Right renal pelvis (tissue), 4 donors: ENCODE data around the gene EMC9. TPM values are rescaled to one million over a fixed set of nuclear protein-coding genes. Genes with fewer than 3 reads are reported as not detected.

ENCODE experiments used
- DNase-seq, 4 donors: peaks; one replicate each; pipeline ENCODE4 v3.0.0-alpha.2; 2013; ENCODE audit warnings: low read depth in 4 of 4, low spot score in 3 of 4, missing footprints in 1 of 4
- polyA plus RNA-seq, 4 donors: library from polyadenylated mRNA; unstranded; fragments of 120-200 nt; gene quantifications; one replicate each; pipeline ENCODE4 v1.2.1, GENCODE V29; 2013; ENCODE audit not compliant: insufficient read length in 4 of 4

EMC9 gene
- polyA plus RNA-seq, 4 donors: 14.5 to 24.2 (median 18.9) TPM

DNA sequence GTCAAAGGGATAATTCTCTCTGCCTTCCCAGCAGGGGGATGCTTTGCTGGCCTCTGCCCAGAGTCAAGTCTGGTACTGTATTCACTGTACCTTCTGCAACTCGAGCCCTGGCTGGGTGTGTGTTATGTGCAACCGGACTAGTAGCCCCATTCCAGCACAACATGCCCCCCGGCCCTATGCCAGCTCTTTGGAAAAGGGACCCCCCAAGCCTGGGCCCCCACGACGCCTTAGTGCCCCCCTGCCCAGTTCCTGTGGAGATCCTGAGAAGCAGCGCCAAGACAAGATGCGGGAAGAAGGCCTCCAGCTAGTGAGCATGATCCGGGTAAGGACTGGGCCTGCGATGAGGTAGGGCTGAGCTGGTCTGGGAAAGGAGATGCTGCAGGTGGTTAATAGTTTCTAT is 9.2 kb upstream of the EMC9 start:
- no peak for DNase-seq

DNA sequence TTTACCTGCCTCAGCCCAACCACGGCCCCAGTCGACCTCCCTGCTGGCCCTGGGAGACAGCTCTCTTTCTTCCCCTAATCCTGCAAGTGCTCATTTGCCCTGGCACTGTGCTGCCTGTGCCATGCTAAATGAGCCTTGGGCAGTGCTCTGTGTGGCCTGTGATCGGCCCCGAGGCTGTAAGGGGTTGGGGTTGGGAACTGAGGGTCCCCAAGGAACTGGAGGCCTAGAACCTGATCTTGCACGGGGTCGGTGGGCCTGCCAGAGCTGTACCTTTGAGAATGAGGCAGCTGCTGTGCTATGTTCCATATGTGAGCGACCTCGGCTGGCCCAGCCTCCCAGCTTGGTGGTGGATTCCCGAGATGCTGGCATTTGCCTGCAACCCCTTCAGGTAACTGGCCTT is 8.7 kb upstream of the EMC9 start:
- DNase-seq: no peak

DNA sequence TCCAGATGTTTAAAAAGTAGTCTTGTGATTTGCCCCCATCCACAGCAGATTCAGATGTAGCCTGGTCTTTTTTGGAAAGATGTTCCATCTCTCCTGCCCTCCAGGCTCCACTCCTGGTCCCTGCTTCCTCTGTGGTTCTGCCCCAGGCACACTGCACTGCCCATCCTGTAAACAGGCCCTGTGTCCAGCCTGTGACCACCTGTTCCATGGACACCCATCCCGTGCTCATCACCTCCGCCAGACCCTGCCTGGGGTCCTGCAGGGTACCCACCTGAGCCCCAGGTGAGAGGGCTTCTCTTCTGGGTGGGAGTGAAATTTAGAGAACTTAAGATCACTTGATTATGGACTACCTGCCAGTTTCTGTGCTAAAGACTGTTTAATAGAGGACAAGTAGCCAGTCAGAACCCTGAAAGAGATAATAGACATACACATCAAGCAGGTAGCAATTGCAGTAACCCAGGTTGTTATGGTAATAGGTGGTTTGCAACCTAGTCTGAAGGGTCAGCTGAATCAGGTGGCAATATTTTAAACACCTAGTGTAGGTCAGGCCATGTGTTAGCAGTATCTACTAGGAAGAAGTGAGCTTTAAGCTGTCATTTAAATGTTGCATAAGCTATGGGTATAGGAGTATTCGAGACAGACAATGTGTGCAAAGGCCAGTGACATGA is 8.0 kb upstream of the EMC9 start:
- DNase-seq: no peak

DNA sequence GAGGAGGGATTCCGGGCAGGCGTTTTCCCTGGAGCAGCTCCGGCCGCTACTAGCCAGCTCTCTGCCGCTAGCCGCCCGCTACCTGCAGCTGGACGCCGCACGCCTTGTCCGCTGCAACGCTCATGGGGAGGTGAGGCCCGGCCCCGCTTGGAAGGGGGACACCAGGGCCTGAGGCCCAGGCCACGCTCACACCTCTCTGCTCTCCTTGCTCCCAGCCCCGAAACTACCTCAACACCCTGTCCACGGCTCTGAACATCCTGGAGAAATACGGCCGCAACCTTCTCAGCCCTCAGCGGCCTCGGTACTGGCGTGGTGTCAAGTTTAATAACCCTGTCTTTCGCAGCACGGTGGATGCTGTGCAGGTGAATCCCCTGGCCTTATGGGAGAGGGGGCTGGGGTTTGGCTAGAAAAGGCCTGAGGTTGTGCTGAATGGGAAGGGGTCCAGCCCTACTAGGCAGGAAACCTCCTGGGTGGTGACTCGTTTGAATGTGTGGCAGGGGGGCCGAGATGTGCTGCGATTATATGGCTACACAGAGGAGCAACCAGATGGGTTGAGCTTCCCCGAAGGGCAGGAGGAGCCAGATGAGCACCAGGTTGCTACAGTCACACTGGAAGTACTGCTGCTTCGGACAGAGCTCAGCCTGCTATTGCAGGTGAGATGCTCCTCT is 6.5 kb upstream of the EMC9 start:
- DNase-seq: no peak

DNA sequence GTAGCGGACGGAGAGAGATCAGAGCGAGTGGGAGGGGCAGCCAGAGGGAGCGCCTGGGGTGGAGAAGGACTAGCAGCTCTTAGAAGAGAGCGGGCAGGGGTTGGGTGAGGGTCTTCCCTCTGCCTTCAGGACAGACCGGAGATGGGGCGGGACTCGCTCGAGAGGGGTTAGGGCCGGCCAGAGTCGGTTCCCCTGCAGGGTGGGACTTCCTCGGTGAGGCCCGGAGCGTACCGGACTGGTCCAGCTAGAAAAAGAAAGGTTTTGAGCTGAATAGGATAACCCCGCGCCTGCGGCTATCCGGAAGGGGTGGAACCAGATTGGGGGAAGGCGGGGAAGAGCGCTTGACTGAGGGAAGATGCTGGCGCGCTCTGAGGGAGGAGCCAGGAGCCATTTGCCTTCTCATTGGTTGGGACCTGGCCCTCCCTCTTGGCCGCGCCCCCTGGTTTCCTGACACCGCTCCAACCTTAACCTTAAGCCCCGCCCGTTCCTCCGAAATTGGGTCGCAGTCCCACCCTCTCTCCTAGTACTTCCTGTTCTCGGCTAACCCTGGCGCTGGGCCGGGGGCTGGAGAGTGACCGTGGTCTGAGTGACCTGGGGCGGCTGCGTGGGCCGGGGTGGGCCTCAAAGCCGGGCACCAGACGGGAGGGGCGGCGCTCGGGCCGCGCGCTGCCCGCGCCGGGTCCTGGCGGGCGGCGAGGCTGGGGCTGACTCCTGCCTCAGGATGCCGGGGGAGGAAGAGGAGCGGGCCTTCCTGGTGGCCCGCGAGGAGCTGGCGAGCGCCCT is 5.8 kb upstream of the EMC9 start, which contains the start of gene RNF31:
Gene RNF31, plus strand, starts transcription at position 521 of the 783 bp plus-strand sequence. Its CDS starts 201 bp downstream, at position 722.
- peak; percentile 95 to 98 (median 96) for DNase-seq

DNA sequence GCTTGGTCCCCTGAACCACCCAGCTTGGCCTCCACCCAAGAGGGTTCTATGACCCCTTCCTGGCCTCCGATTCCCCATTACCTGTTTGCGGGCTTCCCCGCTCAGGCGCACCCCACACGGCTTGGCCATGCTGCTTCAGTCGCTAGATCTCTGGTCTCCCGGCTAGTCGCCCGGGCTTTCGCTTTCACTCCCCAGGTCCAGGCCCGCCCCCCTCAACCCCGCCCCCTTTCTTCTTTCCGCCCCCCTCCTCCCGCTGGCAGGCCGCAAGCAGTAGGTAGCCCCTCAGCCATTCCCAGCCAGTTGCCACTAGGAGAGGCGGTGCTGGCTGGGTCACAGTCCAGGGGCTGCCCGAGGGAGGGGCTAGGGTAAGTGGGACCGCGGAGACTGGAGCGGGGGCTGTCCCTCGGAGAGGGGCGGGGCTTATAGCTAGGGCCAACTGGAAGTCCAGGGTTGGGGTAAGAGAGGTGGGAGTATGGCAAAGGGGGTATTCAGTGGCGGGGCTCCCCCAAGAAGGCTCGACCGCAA is 5.1 kb upstream of the EMC9 start, which contains the start of gene PSME2:
Gene PSME2, minus strand, starts transcription at position 158 of the 525 bp plus-strand sequence. Its CDS starts 29 bp downstream, at position 129.
- DNase-seq: peak; percentile 86 to 94 (median 90)

DNA sequence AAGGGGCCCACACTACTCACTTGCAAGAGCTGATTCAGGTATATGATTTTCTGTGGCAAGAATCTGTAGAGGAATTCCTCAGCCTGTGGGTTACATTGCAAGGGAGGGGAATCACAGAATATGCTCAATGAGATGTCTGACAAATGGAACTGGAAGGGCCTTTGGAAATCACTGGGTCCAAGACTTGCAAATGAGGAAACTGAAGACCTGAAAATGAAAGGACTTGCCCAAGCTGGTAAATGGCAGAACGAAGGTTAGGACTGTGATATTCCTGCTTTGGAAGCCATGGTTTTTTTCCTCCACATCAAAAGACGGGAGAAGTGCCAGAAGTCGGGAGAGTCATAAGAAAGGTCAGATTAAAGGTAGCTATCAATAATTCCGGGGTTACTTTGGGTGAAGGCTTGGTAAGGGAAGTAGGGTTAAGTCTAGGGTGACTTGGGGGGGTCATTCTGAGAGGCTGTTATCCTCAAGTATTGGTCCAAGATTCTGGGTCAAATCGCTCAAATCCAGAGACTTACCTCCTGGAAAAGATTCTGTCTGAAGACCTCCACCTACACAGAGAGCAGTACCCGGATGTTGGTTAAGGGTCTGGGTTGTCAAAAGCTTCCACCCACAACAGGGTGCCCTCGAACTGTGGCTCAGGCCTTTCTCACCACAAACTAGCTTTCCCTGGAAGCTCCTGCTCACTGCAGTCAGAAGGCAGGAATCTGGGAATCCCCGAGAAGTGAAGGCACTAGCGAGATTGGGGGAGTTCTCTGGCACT is 4.5 kb upstream of the EMC9 start:
- DNase-seq: no peak

DNA sequence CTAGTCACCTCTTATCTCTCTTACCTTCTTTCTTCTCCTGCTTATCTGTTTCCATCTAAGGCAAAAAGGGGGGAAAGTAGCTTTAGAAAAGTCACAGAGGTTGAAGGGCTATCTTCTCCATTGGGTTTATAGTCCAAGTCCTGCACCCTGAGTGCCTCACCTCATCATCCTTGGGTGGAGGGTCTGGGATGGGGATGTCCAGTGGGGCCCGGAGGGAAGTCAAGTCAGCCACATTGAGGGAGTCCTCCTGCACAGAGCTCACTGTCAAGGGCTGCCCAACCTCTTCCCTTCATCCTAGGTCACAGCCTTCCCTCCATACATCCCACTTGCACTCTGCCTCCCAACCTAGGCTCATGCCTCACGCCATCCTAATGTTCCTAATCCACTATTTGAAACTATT is 3.8 kb upstream of the EMC9 start:
- DNase-seq: no peak

DNA sequence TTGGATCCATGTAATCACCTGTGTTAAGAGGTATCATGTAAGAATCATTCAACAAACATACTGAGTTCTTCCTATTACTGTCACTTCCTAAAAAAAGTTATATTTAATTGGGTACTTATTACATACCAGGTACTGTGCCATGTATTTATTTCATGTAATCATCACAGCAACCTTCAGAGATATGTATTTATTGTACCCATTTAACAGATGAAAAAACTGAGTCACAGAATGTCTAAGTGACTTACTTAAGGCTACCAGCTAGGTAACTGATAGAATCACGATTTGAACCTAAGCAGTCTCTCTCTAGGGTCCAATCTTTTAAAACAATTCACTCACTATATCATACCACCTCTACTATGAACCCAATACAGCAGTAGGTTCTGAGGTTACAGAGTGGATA is 3.1 kb upstream of the EMC9 start:
- no peak for DNase-seq

DNA sequence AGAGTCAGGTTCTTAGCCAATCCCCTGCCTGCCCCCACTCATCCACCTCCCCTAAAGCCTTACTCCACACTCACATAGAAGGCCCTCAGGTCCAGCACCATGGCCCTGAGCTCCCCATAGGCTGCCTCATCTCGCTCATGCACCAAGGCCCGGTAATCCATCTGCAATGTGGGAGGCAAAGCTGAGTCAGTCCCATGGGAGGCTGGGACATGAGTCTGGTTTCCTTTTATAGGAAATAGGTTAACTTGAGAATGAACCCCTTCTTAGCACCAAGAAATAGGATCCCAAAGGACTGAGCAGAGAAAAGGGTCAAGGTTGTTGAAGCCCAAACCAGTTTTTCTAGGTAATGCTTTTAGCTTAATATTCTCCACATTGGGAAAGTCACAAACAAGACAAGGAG is 2.1 kb upstream of the EMC9 start:
- no peak for DNase-seq

DNA sequence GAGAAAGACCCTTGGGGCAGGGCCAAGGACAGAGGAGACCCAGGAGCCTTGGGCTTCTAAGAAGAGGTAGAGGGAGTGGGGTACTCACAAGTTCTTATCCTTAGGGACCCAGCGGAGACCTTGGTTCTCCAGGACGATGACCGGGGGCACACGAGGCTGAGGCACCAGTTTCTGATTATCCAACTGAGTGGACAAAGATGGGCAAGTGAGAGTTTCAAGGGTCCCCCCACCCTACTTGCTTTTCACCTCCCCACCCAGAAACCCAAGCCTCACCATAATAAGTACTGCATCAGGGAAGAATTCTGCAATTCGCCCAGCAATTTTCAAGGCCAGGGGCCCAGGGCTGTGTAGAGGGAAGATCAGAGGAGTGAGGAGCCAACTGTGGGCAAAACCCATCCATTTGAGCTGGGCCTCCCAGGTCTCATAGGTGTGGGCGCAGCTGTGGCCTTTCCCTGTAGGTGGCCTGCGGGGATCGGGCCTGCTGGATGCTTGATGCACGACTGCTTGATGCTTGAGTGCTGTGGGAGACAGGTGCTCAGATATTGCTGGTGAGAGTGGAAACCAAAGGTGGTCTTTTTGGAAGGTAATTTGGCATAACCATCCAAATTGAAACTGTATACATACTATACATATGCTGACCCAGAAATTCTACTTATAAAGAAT is 2.0 kb downstream of the EMC9 start:
- no peak for DNase-seq

DNA sequence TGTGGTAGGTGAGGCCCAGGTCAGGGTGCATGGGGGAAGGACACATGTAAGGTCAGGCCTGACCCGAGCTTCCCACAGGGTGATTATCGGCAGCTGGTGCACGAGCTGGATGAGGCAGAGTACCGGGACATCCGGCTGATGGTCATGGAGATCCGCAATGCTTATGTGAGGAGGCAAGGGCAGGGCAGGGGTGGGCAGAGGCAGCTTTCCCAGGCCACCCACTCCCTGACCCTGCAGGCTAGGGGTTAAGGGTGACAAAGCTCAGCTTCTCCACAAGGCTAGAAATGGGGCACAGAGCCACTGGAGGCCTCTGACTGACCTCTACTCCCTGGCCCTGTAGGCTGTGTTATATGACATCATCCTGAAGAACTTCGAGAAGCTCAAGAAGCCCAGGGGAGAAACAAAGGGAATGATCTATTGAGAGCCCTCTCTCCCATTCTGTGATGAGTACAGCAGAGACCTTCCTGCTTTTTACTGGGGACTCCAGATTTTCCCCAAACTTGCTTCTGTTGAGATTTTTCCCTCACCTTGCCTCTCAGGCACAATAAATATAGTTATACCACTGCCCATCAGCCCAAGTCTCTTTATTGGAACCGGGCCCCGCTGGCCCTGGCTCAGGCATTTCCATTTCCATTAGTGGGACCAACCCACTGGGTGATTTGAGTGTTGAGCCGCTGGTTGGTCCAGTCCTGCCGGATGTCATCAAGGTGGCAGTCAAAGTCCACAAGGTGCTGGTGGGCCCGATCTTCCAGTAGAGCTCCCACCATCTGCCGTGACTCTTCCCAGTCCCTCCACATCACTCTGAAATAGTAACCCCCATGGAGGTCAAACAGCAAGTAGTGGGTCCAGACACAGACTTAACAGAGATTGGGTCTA is 2.8 kb downstream of the EMC9 start:
- no peak for DNase-seq

DNA sequence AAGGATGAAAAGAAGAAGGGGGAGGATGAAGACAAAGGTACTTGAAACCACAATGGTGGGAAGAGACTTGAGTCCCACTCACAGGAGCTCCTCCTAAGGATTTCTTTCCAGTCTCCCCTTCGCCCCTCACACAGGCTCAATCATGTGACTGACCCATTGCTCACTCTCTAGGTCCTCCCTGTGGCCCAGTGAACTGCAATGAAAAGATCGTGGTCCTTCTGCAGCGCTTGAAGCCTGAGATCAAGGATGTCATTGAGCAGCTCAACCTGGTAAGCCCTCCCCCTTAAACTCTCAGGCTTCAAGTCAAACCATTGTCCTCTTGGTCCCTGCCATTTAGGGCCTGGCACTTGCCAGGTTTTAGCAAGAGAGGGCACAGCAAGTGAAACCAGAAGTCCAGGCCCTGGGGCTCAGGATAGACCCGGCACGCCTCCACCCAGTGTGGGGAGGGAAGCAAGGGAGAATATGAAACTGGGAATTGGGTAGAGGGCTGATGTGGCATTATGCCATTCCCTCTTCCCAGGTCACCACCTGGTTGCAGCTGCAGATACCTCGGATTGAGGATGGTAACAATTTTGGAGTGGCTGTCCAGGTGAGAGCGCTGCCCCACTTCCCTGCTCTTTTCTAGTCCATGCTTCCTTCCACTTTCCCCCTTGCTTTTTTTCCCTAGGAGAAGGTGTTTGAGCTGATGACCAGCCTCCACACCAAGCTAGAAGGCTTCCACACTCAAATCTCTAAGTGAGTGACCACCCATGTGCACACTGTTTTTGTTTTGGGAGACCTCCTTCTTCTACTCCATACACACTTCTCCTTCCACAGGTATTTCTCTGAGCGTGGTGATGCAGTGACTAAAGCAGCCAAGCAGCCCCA is 3.6 kb downstream of the EMC9 start:
- DNase-seq: no peak

DNA sequence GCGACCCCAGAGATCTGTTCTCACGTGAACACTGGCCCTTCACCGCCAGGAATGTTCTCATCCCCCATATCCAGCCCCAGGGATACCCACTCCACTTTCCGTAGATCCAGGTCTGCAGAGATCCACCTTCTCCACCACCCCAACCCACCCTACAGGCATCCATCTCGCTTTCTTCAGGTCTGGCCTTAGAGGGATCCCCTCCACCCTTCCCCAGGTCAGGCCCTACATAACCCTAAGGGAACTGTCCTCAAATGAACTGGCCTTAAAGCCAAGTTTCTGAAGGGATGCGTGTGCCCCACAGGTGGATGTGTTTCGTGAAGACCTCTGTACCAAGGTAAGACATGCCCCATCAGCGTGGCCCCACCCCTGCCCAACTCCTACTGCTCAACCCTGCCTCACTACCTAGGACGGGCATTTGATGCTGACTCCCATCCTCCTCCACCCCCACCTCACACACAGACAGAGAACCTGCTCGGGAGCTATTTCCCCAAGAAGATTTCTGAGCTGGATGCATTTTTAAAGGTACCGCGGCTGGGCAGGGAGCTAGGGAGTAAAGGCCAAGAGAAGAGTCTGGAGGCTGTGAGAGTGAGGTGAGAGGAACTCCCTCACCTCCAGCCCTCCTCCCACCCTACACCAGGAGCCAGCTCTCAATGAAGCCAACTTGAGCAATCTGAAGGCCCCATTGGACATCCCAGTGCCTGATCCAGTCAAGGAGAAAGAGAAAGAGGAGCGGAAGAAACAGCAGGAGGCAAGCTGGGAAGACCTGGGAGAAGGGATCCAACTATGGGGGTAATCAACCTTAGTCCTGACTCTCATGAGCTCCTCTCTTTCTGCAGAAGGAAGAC is 4.5 kb downstream of the EMC9 start:
- DNase-seq: no peak

DNA sequence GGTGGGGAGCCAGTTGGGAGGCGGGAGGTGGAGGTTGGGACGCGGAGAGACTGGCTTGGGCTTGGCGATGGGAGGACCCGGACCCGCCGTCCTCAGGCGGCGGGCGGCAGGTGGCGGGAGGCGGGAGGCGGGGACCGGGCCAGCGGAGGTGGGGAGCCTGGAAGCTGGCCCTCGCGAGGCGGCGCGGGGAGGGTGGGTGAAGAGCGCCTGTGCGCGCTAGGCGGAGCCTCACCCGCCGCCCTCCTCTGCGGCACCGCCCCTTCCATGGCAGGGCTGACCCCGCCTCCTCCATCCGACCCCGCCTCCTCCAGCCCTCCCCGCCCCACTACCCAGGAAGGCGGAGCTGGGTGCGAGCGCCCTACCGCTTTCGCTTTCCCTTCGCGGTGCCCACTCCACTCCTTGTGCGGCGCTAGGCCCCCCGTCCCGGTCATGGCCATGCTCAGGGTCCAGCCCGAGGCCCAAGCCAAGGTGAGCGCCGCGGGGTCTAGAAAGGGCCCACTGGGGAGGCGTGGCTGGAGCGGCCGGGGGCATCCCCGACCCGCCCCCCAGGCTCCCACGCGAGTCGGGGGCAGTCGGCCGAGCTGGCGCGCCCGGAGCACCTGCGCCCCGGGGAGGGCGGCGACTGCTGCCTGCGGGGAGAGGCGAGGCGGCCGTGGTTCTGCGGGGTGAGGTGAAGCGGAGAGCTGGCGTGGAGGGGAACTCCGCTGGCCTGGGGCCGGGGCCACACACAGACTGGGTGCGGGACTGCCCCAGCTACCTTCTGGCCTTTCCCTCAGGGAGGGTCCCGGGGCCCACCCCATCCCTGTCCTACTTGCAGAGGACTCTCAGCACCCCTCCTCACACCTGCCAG is 5.3 kb downstream of the EMC9 start, which contains the start of gene PSME1:
Gene PSME1, plus strand, starts transcription at position 361 of the 850 bp plus-strand sequence. Its CDS starts 69 bp downstream, at position 430.
- peak; percentile 76 to 84 (median 81) for DNase-seq

DNA sequence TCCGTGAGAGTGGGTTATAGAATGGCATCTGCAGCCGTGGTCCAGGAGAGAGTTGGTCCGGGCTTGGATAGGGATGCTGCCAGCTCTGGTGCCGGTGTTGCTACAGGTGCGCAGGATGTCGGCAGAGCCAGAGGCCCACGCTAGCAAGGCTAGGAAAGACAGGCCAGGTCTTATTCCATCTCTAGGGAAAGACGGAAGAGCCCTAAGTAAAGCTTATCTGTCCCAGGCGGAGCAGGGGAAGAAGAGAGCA is 5.9 kb downstream of the EMC9 start:
- no peak for DNase-seq
